SK-N-MC (cell line): ENCODE data around the gene ASIC1.

Experiments
- DNase-seq: peaks from one replicate; pipeline ENCODE4 v3.0.0-alpha.2; 2011; ENCODE audit warnings: low read depth, low spot score
- H3K27ac ChIP-seq: fragments of 200-600 bp; sonication (generic); 2 replicates; pipeline ENCODE4 v1.5.1; 2016; ENCODE audit warnings: mixed run types
- H3K36me3 ChIP-seq: fragments of 200-600 bp; sonication (generic); 2 replicates; pipeline ENCODE4 v1.6.1; 2017; ENCODE audit warnings: antibody characterized with exemption, low read length, mixed read lengths; ENCODE audit not compliant: insufficient read depth
- H3K4me3 ChIP-seq: fragments of 200-600 bp; sonication (generic); 2 replicates; pipeline ENCODE4 v1.5.1; 2016
- H3K9ac ChIP-seq: fragments of 200-600 bp; sonication (generic); 2 replicates; pipeline ENCODE4 v1.8.0; 2017; ENCODE audit warnings: mixed run types, mixed read lengths; ENCODE audit not compliant: insufficient read length
- H3K9me3 ChIP-seq: fragments of 200-600 bp; sonication (generic); 2 replicates; pipeline ENCODE4 v1.6.1; 2017; ENCODE audit warnings: low read depth, mild to moderate bottlenecking, antibody characterized with exemption, low read length, moderate library complexity, mixed read lengths
- EZH2 ChIP-seq: fragments of 200-600 bp; sonication (generic); IDR thresholded peaks from one replicate; pipeline ENCODE4 v1.6.1; 2017; ENCODE audit warnings: antibody characterized with exemption
- FOXP2 ChIP-seq: optimal IDR thresholded peaks from 2 replicates; pipeline ENCODE3; 2011; ENCODE audit warnings: mild to moderate bottlenecking, moderate library complexity; ENCODE audit not compliant: insufficient read depth; ENCODE audit errors: extremely low read length, control extremely low read depth
- POLR2AphosphoS5 ChIP-seq: IDR thresholded peaks from 2 replicates; pipeline ENCODE4 v1.6.1; 2012; ENCODE audit warnings: mild to moderate bottlenecking, low read depth, low read length, borderline replicate concordance

The ASIC1 gene

GRCh38 chr12:50032854-50033581 is 24.4 kb upstream of the ASIC1 start:
- no peak for TF ChIP-seq POLR2AphosphoS5
- TF ChIP-seq EZH2 = no peak
- TF ChIP-seq FOXP2 = no peak
- no peak for DNase-seq
- Histone ChIP-seq H3K27ac (no peak overlapping the region), H3K36me3 (no peaks in the 10 kb centered on the region), H3K9ac (no peak overlapping the region), H3K9me3 (no peaks in the 10 kb centered on the region), H3K4me3 (no peak overlapping the region)

- Histone ChIP-seq H3K9ac (no peak overlapping the region), H3K4me3 (no peak overlapping the region), H3K9me3 (no peaks in the 10 kb centered on the region), H3K27ac (no peak overlapping the region), H3K36me3 (no peaks in the 10 kb centered on the region)
- TF ChIP-seq POLR2AphosphoS5 (no peak), FOXP2 (no peak), EZH2 (no peak)
- no peak for DNase-seq
Measured at GRCh38 chr12:50038336-50038735, 19.1 kb upstream of the ASIC1 start.

- no peak for DNase-seq
- Histone ChIP-seq H3K9me3 (no peaks in the 10 kb centered on the region), H3K36me3 (no peaks in the 10 kb centered on the region), H3K9ac (no peak overlapping the region), H3K27ac (no peak overlapping the region), H3K4me3 (no peak overlapping the region)
- no peak for TF ChIP-seq EZH2
- no peak for TF ChIP-seq POLR2AphosphoS5
- no peak for TF ChIP-seq FOXP2
Measured at GRCh38 chr12:50039151-50039835, 18.1 kb upstream of the ASIC1 start.

GRCh38 chr12:50040657-50041056 is 16.7 kb upstream of the ASIC1 start:
- TF ChIP-seq FOXP2 = no peak
- no peak for TF ChIP-seq EZH2
- TF ChIP-seq POLR2AphosphoS5 = no peak
- Histone ChIP-seq H3K27ac (no peak overlapping the region), H3K36me3 (no peaks in the 10 kb centered on the region), H3K9me3 (no peaks in the 10 kb centered on the region), H3K9ac (no peak overlapping the region), H3K4me3 (no peak overlapping the region)
- DNase-seq = no peak

- Histone ChIP-seq H3K9me3 (no peaks in the 10 kb centered on the region), H3K4me3 (no peak overlapping the region), H3K36me3 (no peaks in the 10 kb centered on the region), H3K9ac (no peak overlapping the region), H3K27ac (no peak overlapping the region)
- TF ChIP-seq POLR2AphosphoS5 = no peak
- TF ChIP-seq EZH2 = no peak
- TF ChIP-seq FOXP2 = no peak
- no peak for DNase-seq
Measured at GRCh38 chr12:50041062-50041860, 16.1 kb upstream of the ASIC1 start.

GRCh38 chr12:50041962-50042361 is 15.4 kb upstream of the ASIC1 start:
- no peak for DNase-seq
- H3K9me3 ChIP-seq = no peaks in the 10 kb centered on the region
- H3K9ac ChIP-seq = no peak overlapping the region
- H3K4me3 ChIP-seq = no peak overlapping the region
- H3K36me3 ChIP-seq = no peaks in the 10 kb centered on the region
- no peak overlapping the region for H3K27ac ChIP-seq
- no peak for TF ChIP-seq POLR2AphosphoS5

GRCh38 chr12:50042693-50043092 is 14.7 kb upstream of the ASIC1 start:
- Histone ChIP-seq H3K36me3 (no peaks in the 10 kb centered on the region), H3K27ac (no peak overlapping the region), H3K9me3 (no peaks in the 10 kb centered on the region), H3K9ac (no peak overlapping the region), H3K4me3 (no peak overlapping the region)
- TF ChIP-seq POLR2AphosphoS5 (no peak), EZH2 (no peak), FOXP2 (no peak)
- DNase-seq = no peak

- TF ChIP-seq EZH2 (no peak), FOXP2 (no peak), POLR2AphosphoS5 (no peak)
- no peaks in the 10 kb centered on the region for H3K9me3 ChIP-seq
- no peak overlapping the region for H3K9ac ChIP-seq
- no peaks in the 10 kb centered on the region for H3K36me3 ChIP-seq
- no peak for DNase-seq
- H3K27ac ChIP-seq = no peak overlapping the region
- no peak overlapping the region for H3K4me3 ChIP-seq
Measured at GRCh38 chr12:50043308-50043707, 14.1 kb upstream of the ASIC1 start.
